ENCODE data around the gene FBXL2.
"Not testable (repeated sequence)": the region's sequence is repeated elsewhere in the genome, so short reads cannot be mapped to it uniquely, and the experiment has no call there.

FBXL2 gene

GRCh38 chr3:33428734-33429133 is 151.5 kb downstream of the FBXL2 start:
- DNase-seq (ENCODE audit: low read depth in 3 of 3): no peak

- DNase-seq (ENCODE audit: low read depth in 3 of 3): not testable (repeated sequence)
Measured at GRCh38 chr3:33429306-33429705, 152.1 kb downstream of the FBXL2 start.

GRCh38 chr3:33430061-33430460 is 152.8 kb downstream of the FBXL2 start:
- no peak for DNase-seq (ENCODE audit: low read depth in 3 of 3)

- no peak for DNase-seq (ENCODE audit: low read depth in 3 of 3)
Measured at GRCh38 chr3:33430571-33430970, 153.3 kb downstream of the FBXL2 start.

GRCh38 chr3:33433843-33434242 is 156.6 kb downstream of the FBXL2 start:
- DNase-seq (ENCODE audit: low read depth in 3 of 3): no peak
